DMS79 treated with DMSO at 0.1 percent for 48 hours (cell line): Measurements from ENCODE around the gene CFAP46.
A peak's percentile ranks its signal among the peaks of the same experiment; 100 is the strongest.
"Not testable (repeated sequence)": the region's sequence is repeated elsewhere in the genome, so short reads cannot be mapped to it uniquely, and the experiment has no call there.

Experiments
- DNase-seq: peaks from one replicate; lab custom pipeline; 2025; lab: John Stamatoyannopoulos, UW

The CFAP46 gene

GRCh38 chr10:132979491-132980425 lies 37.4 kb upstream of the CFAP46 start:
- peak; percentile 67 for DNase-seq

- DNase-seq = no peak
Observed at GRCh38 chr10:132978542-132978941, 36.2 kb upstream of the CFAP46 start.

- DNase-seq = no peak
Observed at GRCh38 chr10:132977807-132978206, 35.4 kb upstream of the CFAP46 start.

- DNase-seq = no peak
Observed at GRCh38 chr10:132977076-132977475, 34.7 kb upstream of the CFAP46 start.

- DNase-seq = no peak
Observed at GRCh38 chr10:132975831-132976682, 33.7 kb upstream of the CFAP46 start.

GRCh38 chr10:132974886-132975830 lies 32.8 kb upstream of the CFAP46 start:
- DNase-seq = no peak

- no peak for DNase-seq
Observed at GRCh38 chr10:132974249-132974796, 32.0 kb upstream of the CFAP46 start.

- no peak for DNase-seq
Observed at GRCh38 chr10:132973903-132974241, 31.5 kb upstream of the CFAP46 start.

- DNase-seq = no peak
Observed at GRCh38 chr10:132972986-132973902, 30.9 kb upstream of the CFAP46 start.

- no peak for DNase-seq
Observed at GRCh38 chr10:132972149-132972985, 30.0 kb upstream of the CFAP46 start.

- DNase-seq = no peak
Observed at GRCh38 chr10:132971448-132972148, 29.2 kb upstream of the CFAP46 start.

- no peak for DNase-seq
Observed at GRCh38 chr10:132970641-132971438, 28.5 kb upstream of the CFAP46 start.

- DNase-seq = no peak
Observed at GRCh38 chr10:132967540-132967939, 25.2 kb upstream of the CFAP46 start.

- DNase-seq = no peak
Observed at GRCh38 chr10:132965411-132966057, 23.2 kb upstream of the CFAP46 start.

GRCh38 chr10:132964707-132965410 lies 22.5 kb upstream of the CFAP46 start:
- DNase-seq = not testable (repeated sequence)

GRCh38 chr10:132964231-132964630 lies 21.9 kb upstream of the CFAP46 start:
- no peak for DNase-seq

GRCh38 chr10:132963430-132963960 lies 21.1 kb upstream of the CFAP46 start:
- no peak for DNase-seq
